Trophoblast cell (in vitro differentiated cells and primary cell): Measurements from ENCODE around the gene NRCAM.
A peak's percentile ranks its signal among the peaks of the same experiment; 100 is the strongest.

ENCODE experiments used
- DNase-seq, 2 donors: peaks; one replicate each; pipeline ENCODE4 v3.0.0-alpha.2; 2016
- H2AFZ ChIP-seq: 2 replicates; pipeline ENCODE4 v1.6.1; 2013; ENCODE audit warnings: low read length, moderate library complexity, mild to moderate bottlenecking; ENCODE audit not compliant: insufficient read depth, poor library complexity
- H2AK5ac ChIP-seq: 2 replicates; pipeline ENCODE4 v1.6.1; 2013; ENCODE audit warnings: mild to moderate bottlenecking, low read length
- H2BK120ac ChIP-seq: 2 replicates; pipeline ENCODE4 v1.6.1; 2013; ENCODE audit warnings: low read length, mild to moderate bottlenecking, moderate library complexity; ENCODE audit not compliant: insufficient read depth, poor library complexity
- H2BK12ac ChIP-seq: 2 replicates; pipeline ENCODE4 v1.6.1; 2013; ENCODE audit warnings: mild to moderate bottlenecking, low read length, moderate library complexity
- H2BK5ac ChIP-seq: 2 replicates; pipeline ENCODE4 v1.6.1; 2013; ENCODE audit warnings: low read length, low read depth, moderate library complexity, mild to moderate bottlenecking; ENCODE audit not compliant: poor library complexity
- H3K14ac ChIP-seq: 2 replicates; pipeline ENCODE4 v1.6.1; 2013; ENCODE audit warnings: mild to moderate bottlenecking, low read length
- H3K18ac ChIP-seq: 2 replicates; pipeline ENCODE4 v1.6.1; 2013; ENCODE audit warnings: mild to moderate bottlenecking, low read length
- H3K23ac ChIP-seq: 2 replicates; pipeline ENCODE4 v1.6.1; 2013; ENCODE audit warnings: low read length
- H3K27ac ChIP-seq: 2 replicates; pipeline ENCODE4 v1.5.1; 2013; ENCODE audit warnings: low read depth, mild to moderate bottlenecking, inconsistent platforms, low read length, moderate library complexity
- H3K27me3 ChIP-seq: 2 replicates; pipeline ENCODE4 v1.6.1; 2013; ENCODE audit warnings: inconsistent platforms, mild to moderate bottlenecking, low read length, moderate library complexity; ENCODE audit not compliant: insufficient read depth
- H3K36me3 ChIP-seq, 2 experiments: 1 replicate in 1 of 2; 2 replicates in 1 of 2; pipeline ENCODE4 v1.6.1; 2013; ENCODE audit warnings: low read length in 2 of 2, mild to moderate bottlenecking in 2 of 2, moderate library complexity in 1 of 2; ENCODE audit not compliant: insufficient read depth in 2 of 2, control insufficient read depth in 1 of 2
- H3K4ac ChIP-seq: 2 replicates; pipeline ENCODE4 v1.6.1; 2013; ENCODE audit warnings: low read depth, mild to moderate bottlenecking, low read length, moderate library complexity
- H3K4me1 ChIP-seq, 2 experiments: 1 replicate in 1 of 2; 2 replicates in 1 of 2; pipeline ENCODE4 v1.6.1; 2013; ENCODE audit warnings: low read length in 2 of 2, mild to moderate bottlenecking in 2 of 2, moderate library complexity in 1 of 2; ENCODE audit not compliant: insufficient read depth in 2 of 2, control insufficient read depth in 1 of 2
- H3K4me2 ChIP-seq: 2 replicates; pipeline ENCODE4 v1.6.1; 2013; ENCODE audit warnings: inconsistent platforms, mild to moderate bottlenecking, low read length, moderate library complexity
- H3K4me3 ChIP-seq: 2 replicates; pipeline ENCODE4 v1.5.1; 2013; ENCODE audit warnings: mild to moderate bottlenecking, low read depth, low read length, inconsistent platforms
- H3K79me1 ChIP-seq: one replicate; pipeline ENCODE4 v1.6.1; 2013; ENCODE audit warnings: low read length
- H3K79me2 ChIP-seq: 2 replicates; pipeline ENCODE4 v1.6.1; 2013; ENCODE audit warnings: low read length, mild to moderate bottlenecking; ENCODE audit not compliant: control insufficient read depth, insufficient read depth, poor library complexity
- H3K9ac ChIP-seq: 2 replicates; pipeline ENCODE4 v1.6.1; 2013; ENCODE audit warnings: mild to moderate bottlenecking, low read length
- H3K9me3 ChIP-seq: 2 replicates; pipeline ENCODE4 v1.6.1; 2013; ENCODE audit warnings: low read depth, mild to moderate bottlenecking, control low read depth, inconsistent platforms, low read length; ENCODE audit not compliant: insufficient read depth
- H4K12ac ChIP-seq: 2 replicates; pipeline ENCODE4 v1.6.1; 2013; ENCODE audit warnings: low read depth, mild to moderate bottlenecking, low read length, moderate library complexity
- H4K8ac ChIP-seq: 2 replicates; pipeline ENCODE4 v1.6.1; 2013; ENCODE audit warnings: low read depth, mild to moderate bottlenecking, low read length, moderate library complexity
- H4K91ac ChIP-seq: one replicate; pipeline ENCODE4 v1.6.1; 2013; ENCODE audit warnings: low read depth, mild to moderate bottlenecking, low read length, moderate library complexity
- WGBS: extraction: QIAGEN DNeasy Blood & Tissue Kit; methylation state at CpG from one replicate; pipeline ENCODE4 v1.1.7; 2013; ENCODE audit warnings: missing lambda C conversion rate; ENCODE audit not compliant: insufficient read length, insufficient coverage; ENCODE audit errors: extremely low coverage; 5-methylcytosine and 5-hydroxymethylcytosine counted together

The NRCAM gene

GRCh38 chr7:108479751-108480150 lies 23.5 kb upstream of the NRCAM start:
- Histone ChIP-seq H3K27ac (no peak overlapping the region), H3K18ac (no peak overlapping the region), H3K4me2 (no peak overlapping the region), H4K8ac (no peak overlapping the region), H2BK120ac (no peak overlapping the region), H3K27me3 (no peaks in the 10 kb centered on the region), H4K12ac (no peak overlapping the region), H3K4ac (no peak overlapping the region), H3K36me3 (peaks cover 3 to 4% of the 10 kb centered on the region in 2 experiments), H3K9ac (no peak overlapping the region), H2AFZ (no peak overlapping the region), H3K4me3 (no peak overlapping the region), H3K79me1 (no peaks in the 10 kb centered on the region), H2AK5ac (no peak overlapping the region), H3K23ac (no peak overlapping the region), H2BK5ac (no peak overlapping the region), H3K14ac (no peak overlapping the region), H3K4me1 (no peaks in the 10 kb centered on the region), H2BK12ac (no peak overlapping the region), H3K79me2 (no peaks in the 10 kb centered on the region), H4K91ac (no peak overlapping the region), H3K9me3 (no peaks in the 10 kb centered on the region)
- no peak for DNase-seq
- WGBS, result no CpG with 5 or more reads among the region's 2 CpGs

- no peak overlapping the region for H2AK5ac ChIP-seq
- WGBS, result no CpG with 5 or more reads among the region's 5 CpGs
- no peak overlapping the region for H3K18ac ChIP-seq
- H3K4me3 ChIP-seq, result no peak overlapping the region
- H2AFZ ChIP-seq, result no peak overlapping the region
- H2BK120ac ChIP-seq, result no peak overlapping the region
- no peak overlapping the region for H2BK12ac ChIP-seq
- no peak overlapping the region for H3K9ac ChIP-seq
- H3K79me2 ChIP-seq, result no peaks in the 10 kb centered on the region
- H3K4me2 ChIP-seq, result no peak overlapping the region
- H3K23ac ChIP-seq, result no peak overlapping the region
- H4K12ac ChIP-seq, result no peak overlapping the region
- no peaks in the 10 kb centered on the region for H3K27me3 ChIP-seq
- no peak overlapping the region for H3K14ac ChIP-seq
- no peaks in the 10 kb centered on the region for H3K4me1 ChIP-seq
- no peak overlapping the region for H2BK5ac ChIP-seq
- H3K9me3 ChIP-seq, result no peaks in the 10 kb centered on the region
- H4K91ac ChIP-seq, result no peak overlapping the region
- no peak overlapping the region for H3K4ac ChIP-seq
- H3K36me3 ChIP-seq, result peaks cover 3 to 4% of the 10 kb centered on the region in 2 experiments
- no peaks in the 10 kb centered on the region for H3K79me1 ChIP-seq
- no peak for DNase-seq
- H3K27ac ChIP-seq, result no peak overlapping the region
- H4K8ac ChIP-seq, result no peak overlapping the region
Measured at GRCh38 chr7:108479118-108479517, 22.9 kb upstream of the NRCAM start.

- H3K79me2 ChIP-seq, result no peaks in the 10 kb centered on the region
- H2AFZ ChIP-seq, result no peak overlapping the region
- H4K12ac ChIP-seq, result no peak overlapping the region
- no peaks in the 10 kb centered on the region for H3K9me3 ChIP-seq
- H3K79me1 ChIP-seq, result no peaks in the 10 kb centered on the region
- no peaks in the 10 kb centered on the region for H3K27me3 ChIP-seq
- no peak overlapping the region for H3K4ac ChIP-seq
- no CpG with 5 or more reads among the region's 4 CpGs for WGBS
- H4K8ac ChIP-seq, result no peak overlapping the region
- H2AK5ac ChIP-seq, result no peak overlapping the region
- no peak overlapping the region for H3K27ac ChIP-seq
- peaks cover 0 to 3% of the 10 kb centered on the region in 2 experiments for H3K4me1 ChIP-seq
- no peak overlapping the region for H3K4me3 ChIP-seq
- no peak overlapping the region for H2BK120ac ChIP-seq
- no peak overlapping the region for H4K91ac ChIP-seq
- no peak overlapping the region for H3K9ac ChIP-seq
- no peak overlapping the region for H3K18ac ChIP-seq
- H2BK5ac ChIP-seq, result no peak overlapping the region
- H3K4me2 ChIP-seq, result no peak overlapping the region
- no peaks in the 10 kb centered on the region for H3K36me3 ChIP-seq
- H3K14ac ChIP-seq, result no peak overlapping the region
- peak in 1 of 2 donors; percentile 53 for DNase-seq
- no peak overlapping the region for H3K23ac ChIP-seq
- H2BK12ac ChIP-seq, result no peak overlapping the region
Measured at GRCh38 chr7:108468246-108468645, 12.0 kb upstream of the NRCAM start.

GRCh38 chr7:108467391-108467790 lies 11.2 kb upstream of the NRCAM start:
- no peak overlapping the region for H3K14ac ChIP-seq
- no peak overlapping the region for H2AFZ ChIP-seq
- no peak overlapping the region for H3K9ac ChIP-seq
- no peak overlapping the region for H3K4ac ChIP-seq
- H3K27me3 ChIP-seq, result no peaks in the 10 kb centered on the region
- H3K4me1 ChIP-seq, result peaks cover 0 to 3% of the 10 kb centered on the region in 2 experiments
- H3K79me1 ChIP-seq, result no peaks in the 10 kb centered on the region
- H4K8ac ChIP-seq, result no peak overlapping the region
- no peaks in the 10 kb centered on the region for H3K36me3 ChIP-seq
- H3K9me3 ChIP-seq, result no peaks in the 10 kb centered on the region
- no CpG with 5 or more reads among the region's 2 CpGs for WGBS
- no peak overlapping the region for H3K4me2 ChIP-seq
- no peak overlapping the region for H2BK12ac ChIP-seq
- H3K23ac ChIP-seq, result no peak overlapping the region
- H3K27ac ChIP-seq, result no peak overlapping the region
- no peaks in the 10 kb centered on the region for H3K79me2 ChIP-seq
- no peak overlapping the region for H2BK120ac ChIP-seq
- H2BK5ac ChIP-seq, result no peak overlapping the region
- no peak overlapping the region for H3K4me3 ChIP-seq
- H4K91ac ChIP-seq, result no peak overlapping the region
- H4K12ac ChIP-seq, result no peak overlapping the region
- H2AK5ac ChIP-seq, result no peak overlapping the region
- no peak overlapping the region for H3K18ac ChIP-seq
- DNase-seq, result no peak
